Thyroid gland (tissue), 4 donors: Measurements from ENCODE around the gene JMJD1C. TPM values are rescaled to one million over a fixed set of nuclear protein-coding genes. Genes with fewer than 3 reads are reported as not detected.
"Not testable (repeated sequence)": the region's sequence is repeated elsewhere in the genome, so short reads cannot be mapped to it uniquely, and the experiment has no call there.

ENCODE experiments used
- DNase-seq, 2 donors: peaks; one replicate each; pipeline ENCODE4 v3.0.0-alpha.2; 2019
- H3K27ac ChIP-seq, 3 donors: fragments of 200-600 bp; sonication (generic); 1 replicate in 2 of 3; 2 replicates in 1 of 3; pipeline ENCODE4 v1.5.1; 2016 to 2019; ENCODE audit warnings: mild to moderate bottlenecking in 1 of 3, moderate library complexity in 1 of 3
- H3K27me3 ChIP-seq: fragments of 200-600 bp; sonication (generic); one replicate; pipeline ENCODE4 v1.5.1; 2019
- H3K36me3 ChIP-seq, 2 donors: fragments of 200-600 bp; sonication (generic); one replicate each; pipeline ENCODE4 v1.5.1; 2016 to 2019
- H3K4me1 ChIP-seq, 2 donors: fragments of 200-600 bp; sonication (generic); one replicate each; pipeline ENCODE4 v1.5.1; 2017 to 2019
- H3K4me3 ChIP-seq, 3 donors: fragments of 200-600 bp; sonication (generic); replicated peaks in 1 of 3; 1 replicate in 2 of 3; 2 replicates in 1 of 3; pipeline ENCODE4 v1.5.1; 2016; ENCODE audit warnings: mild to moderate bottlenecking in 1 of 3
- H3K9me3 ChIP-seq: fragments of 200-600 bp; sonication (generic); one replicate; pipeline ENCODE4 v1.5.1; 2017
- POLR2A ChIP-seq, 2 donors: fragments of 450-650 bp; IDR thresholded peaks; one replicate each; pipeline ENCODE4 v1.6.1; 2017; ENCODE audit warnings: antibody characterized with exemption in 2 of 2, mild to moderate bottlenecking in 2 of 2, moderate library complexity in 1 of 2
- WGBS, 2 donors: methylation state at CpG; one replicate each; pipeline ENCODE4 v1.1.5; 2017; 5-methylcytosine and 5-hydroxymethylcytosine counted together
- intact Hi-C: fragments of 100-400 bp; cut with DNase I; formaldehyde crosslinking; loops from one replicate; pipeline ENCODE4 v1.15.1; 2023
- total RNA-seq, 4 donors: library from RNA; depleted of rRNA; stranded (reverse); fragments of >200 nt; gene quantifications; one replicate each; pipeline ENCODE4 v1.2.3, GENCODE V29; 2016
- TF ChIP-seq, protein P1 (sequence below), 6 experiments: fragments of 200-600 bp in 3 of 6; fragments of 450-650 bp in 3 of 6; sonication (generic) in 3 of 6; IDR thresholded peaks; one replicate each; pipeline ENCODE4 v1.5.1; 2016 to 2019; ENCODE audit warnings: antibody characterized with exemption in 6 of 6, mild to moderate bottlenecking in 2 of 6, inconsistent platforms in 1 of 6, moderate library complexity in 1 of 6

JMJD1C gene
- total RNA-seq, 4 donors from 2014 or later: 120 to 168 (median 136) TPM

DNA sequence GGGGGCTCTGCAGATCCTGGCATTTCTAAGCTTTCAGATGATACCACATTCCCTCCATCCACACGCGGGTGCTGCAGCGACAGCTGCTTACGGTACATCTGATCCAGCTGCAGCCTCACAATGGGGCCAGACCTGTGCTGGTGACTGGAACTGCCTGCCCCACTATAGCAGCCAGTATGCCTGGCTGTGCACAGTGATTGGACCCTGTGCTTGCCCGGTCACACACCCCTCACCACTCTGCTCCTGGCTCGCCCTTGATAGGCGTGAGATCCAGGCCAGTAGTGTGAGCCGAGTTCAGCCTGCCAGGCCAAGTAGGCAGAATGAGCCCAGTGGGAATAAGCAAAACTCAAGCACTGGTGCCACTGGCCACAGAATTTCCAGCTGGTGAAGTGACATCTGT, 167.8 kb downstream of the JMJD1C start:
- intact Hi-C loops: no loop called here

GRCh38 chr10:63294781-63295180, 171.0 kb downstream of the JMJD1C start:
- Histone ChIP-seq H3K36me3 (no peaks in the 10 kb centered on the region), H3K4me1 (peaks cover 0 to 6% of the 10 kb centered on the region in 2 donors), H3K27ac (no peak overlapping the region), H3K27me3 (no peaks in the 10 kb centered on the region), H3K4me3 (no peak overlapping the region), H3K9me3 (no peaks in the 10 kb centered on the region)
- TF ChIP-seq, protein P1, sequence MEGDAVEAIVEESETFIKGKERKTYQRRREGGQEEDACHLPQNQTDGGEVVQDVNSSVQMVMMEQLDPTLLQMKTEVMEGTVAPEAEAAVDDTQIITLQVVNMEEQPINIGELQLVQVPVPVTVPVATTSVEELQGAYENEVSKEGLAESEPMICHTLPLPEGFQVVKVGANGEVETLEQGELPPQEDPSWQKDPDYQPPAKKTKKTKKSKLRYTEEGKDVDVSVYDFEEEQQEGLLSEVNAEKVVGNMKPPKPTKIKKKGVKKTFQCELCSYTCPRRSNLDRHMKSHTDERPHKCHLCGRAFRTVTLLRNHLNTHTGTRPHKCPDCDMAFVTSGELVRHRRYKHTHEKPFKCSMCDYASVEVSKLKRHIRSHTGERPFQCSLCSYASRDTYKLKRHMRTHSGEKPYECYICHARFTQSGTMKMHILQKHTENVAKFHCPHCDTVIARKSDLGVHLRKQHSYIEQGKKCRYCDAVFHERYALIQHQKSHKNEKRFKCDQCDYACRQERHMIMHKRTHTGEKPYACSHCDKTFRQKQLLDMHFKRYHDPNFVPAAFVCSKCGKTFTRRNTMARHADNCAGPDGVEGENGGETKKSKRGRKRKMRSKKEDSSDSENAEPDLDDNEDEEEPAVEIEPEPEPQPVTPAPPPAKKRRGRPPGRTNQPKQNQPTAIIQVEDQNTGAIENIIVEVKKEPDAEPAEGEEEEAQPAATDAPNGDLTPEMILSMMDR (IDR thresholded peaks at IDR 0.05): no peak
- no peak for TF ChIP-seq POLR2A (IDR thresholded peaks at IDR 0.05)
- DNase-seq: no peak
- intact Hi-C loops: no loop called here
- 87 to 88% methylated on average over 2 of the region's 2 CpGs for WGBS, 2 donors

More for the DNA sequence above, 167.8 kb downstream of the JMJD1C start:
- TF ChIP-seq, protein P1 (IDR thresholded peaks at IDR 0.05): no peak
- H3K9me3 ChIP-seq: no peaks in the 10 kb centered on the region
- no peaks in the 10 kb centered on the region for H3K36me3 ChIP-seq
- H3K4me3 ChIP-seq: no peak overlapping the region
- DNase-seq: no peak
- WGBS, 2 donors: 96 to 97% methylated on average over 5 to 8 of the region's 8 CpGs
- no peak overlapping the region for H3K27ac ChIP-seq
- H3K27me3 ChIP-seq: no peaks in the 10 kb centered on the region
- peaks cover 5 to 6% of the 10 kb centered on the region in 2 donors for H3K4me1 ChIP-seq

DNA sequence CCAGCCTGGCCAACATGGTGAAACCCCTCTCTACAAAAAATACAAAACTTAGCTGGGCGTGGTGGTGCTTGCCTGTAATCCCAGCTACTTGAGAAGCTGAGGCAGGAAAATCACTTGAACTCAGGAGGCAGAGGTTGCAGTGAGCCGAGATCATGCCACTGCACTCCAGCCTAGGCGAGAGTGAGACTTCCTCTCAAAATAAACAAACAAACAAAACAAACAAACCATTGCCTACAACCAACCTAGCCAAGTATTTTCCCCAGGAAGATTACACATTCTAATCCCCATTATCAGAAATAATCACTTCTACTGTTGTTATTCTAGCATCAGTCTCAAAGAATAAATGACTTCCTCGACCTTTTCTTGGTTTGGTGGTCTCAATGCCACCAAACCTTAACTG, 172.9 kb downstream of the JMJD1C start:
- DNase-seq, H3K36me3 ChIP-seq, intact Hi-C loops, H3K27me3 ChIP-seq, H3K4me1 ChIP-seq, H3K9me3 ChIP-seq, H3K4me3 ChIP-seq, H3K27ac ChIP-seq: not testable (repeated sequence)
- 80 to 81% methylated on average over 4 of the region's 4 CpGs for WGBS, 2 donors

GRCh38 chr10:63288170-63288569, 177.6 kb downstream of the JMJD1C start:
- intact Hi-C loops: no loop called here
- peaks cover 0 to 5% of the 10 kb centered on the region in 2 donors for H3K4me1 ChIP-seq

DNA sequence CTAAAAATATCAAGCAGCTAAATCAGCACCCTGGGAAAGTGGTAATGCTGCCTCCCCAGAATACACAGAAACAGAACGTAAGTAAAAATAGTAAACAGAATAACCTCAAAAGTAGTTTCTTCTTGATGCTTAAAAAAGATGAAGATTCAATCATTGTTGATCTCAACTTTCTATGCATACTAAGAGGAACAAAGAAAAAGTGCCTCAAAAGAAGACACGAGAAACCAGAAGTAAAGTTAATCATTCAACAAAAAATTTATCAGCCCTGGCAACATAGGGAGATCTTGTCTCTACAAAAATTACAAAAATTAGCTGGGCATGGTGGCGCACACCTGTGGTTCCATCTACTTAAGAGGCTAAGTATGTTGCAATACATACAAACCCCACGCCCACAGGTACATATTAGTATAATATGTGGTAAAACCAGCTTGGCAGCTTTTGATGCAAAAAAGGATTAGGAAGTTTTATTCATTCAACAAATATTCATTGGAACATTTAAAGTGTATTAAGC, 179.0 kb downstream of the JMJD1C start:
- WGBS, 2 donors: 80 to 88% methylated on average over 4 of the region's 4 CpGs
- H3K36me3 ChIP-seq: no peaks in the 10 kb centered on the region
- intact Hi-C loops: no loop called here
- H3K27ac ChIP-seq: no peak overlapping the region
- DNase-seq: no peak
- no peak overlapping the region for H3K4me3 ChIP-seq
- no peaks in the 10 kb centered on the region for H3K27me3 ChIP-seq
- TF ChIP-seq, protein P1 (IDR thresholded peaks at IDR 0.05): no peak
- no peak for TF ChIP-seq POLR2A (IDR thresholded peaks at IDR 0.05)
- H3K4me1 ChIP-seq: peaks cover 0 to 5% of the 10 kb centered on the region in 2 donors
- no peaks in the 10 kb centered on the region for H3K9me3 ChIP-seq

More at GRCh38 chr10:63288170-63288569, 177.6 kb downstream of the JMJD1C start:
- H3K27ac ChIP-seq: no peak overlapping the region
- 100% methylated on average over 1 of the region's 1 CpG for WGBS, 2 donors
- TF ChIP-seq, protein P1 (IDR thresholded peaks at IDR 0.05): no peak
- TF ChIP-seq POLR2A (IDR thresholded peaks at IDR 0.05): no peak
- no peaks in the 10 kb centered on the region for H3K36me3 ChIP-seq
- H3K27me3 ChIP-seq: no peaks in the 10 kb centered on the region
- H3K9me3 ChIP-seq: no peaks in the 10 kb centered on the region
- DNase-seq: no peak
- no peak overlapping the region for H3K4me3 ChIP-seq
